Fibroblast of lung (primary cell): ENCODE data around the gene PDE9A. TPM values are rescaled to one million over a fixed set of nuclear protein-coding genes. Genes with fewer than 3 reads are reported as not detected.

ENCODE experiments used
- DNase-seq, 2 donors: peaks; one replicate each; pipeline versions ENCODE4 v3.0.0 to v3.0.0-alpha.2; 2010; ENCODE audit warnings: low read depth in 2 of 2
- H2AFZ ChIP-seq: 2 replicates; pipeline ENCODE4 v1.5.1; 2012; ENCODE audit warnings: low read length, control low read depth, inconsistent platforms
- H3K27ac ChIP-seq: 2 replicates; pipeline ENCODE4 v1.5.1; 2011; ENCODE audit warnings: low read length, control low read depth; ENCODE audit not compliant: insufficient read depth
- H3K27me3 ChIP-seq: 2 replicates; pipeline ENCODE4 v1.5.1; 2011; ENCODE audit warnings: mild to moderate bottlenecking, low read length; ENCODE audit not compliant: control insufficient read depth, insufficient read depth
- H3K36me3 ChIP-seq: 2 replicates; pipeline ENCODE4 v1.5.1; 2011; ENCODE audit warnings: low read length; ENCODE audit not compliant: control insufficient read depth, insufficient read depth
- H3K4me1 ChIP-seq: 2 replicates; pipeline ENCODE4 v1.5.1; 2011; ENCODE audit warnings: low read length; ENCODE audit not compliant: control insufficient read depth, insufficient read depth; ENCODE audit errors: extremely low read depth
- H3K4me2 ChIP-seq: 2 replicates; pipeline ENCODE4 v1.5.1; 2011; ENCODE audit warnings: low read length, control low read depth; ENCODE audit not compliant: insufficient read depth; ENCODE audit errors: extremely low read depth
- H3K4me3 ChIP-seq, 4 experiments: fragments of 200-600 bp in 1 of 4; sonication (generic) in 1 of 4; replicated peaks in 1 of 4; 2 replicates each; pipeline ENCODE4 v1.5.1; 2011 to 2016; ENCODE audit warnings: low read length in 4 of 4, low read depth in 3 of 4, mild to moderate bottlenecking in 3 of 4, control low read depth in 2 of 4, inconsistent platforms in 1 of 4, mixed read lengths in 1 of 4; ENCODE audit not compliant: insufficient read depth in 1 of 4; ENCODE audit errors: control extremely low read depth in 1 of 4
- H3K79me2 ChIP-seq: 2 replicates; pipeline ENCODE4 v1.5.1; 2012; ENCODE audit warnings: mild to moderate bottlenecking, low read length, inconsistent platforms; ENCODE audit not compliant: control insufficient read depth, insufficient read depth
- H3K9ac ChIP-seq: 2 replicates; pipeline ENCODE4 v1.5.1; 2011; ENCODE audit warnings: mild to moderate bottlenecking, low read length, control low read depth; ENCODE audit not compliant: insufficient read depth
- H3K9me3 ChIP-seq: 2 replicates; pipeline ENCODE4 v1.5.1; 2012; ENCODE audit warnings: low read depth, low read length; ENCODE audit not compliant: control insufficient read depth, insufficient read depth
- H4K20me1 ChIP-seq: 2 replicates; pipeline ENCODE4 v1.5.1; 2011; ENCODE audit warnings: low read length; ENCODE audit not compliant: control insufficient read depth, insufficient read depth; ENCODE audit errors: extremely low read depth
- EZH2 ChIP-seq: IDR thresholded peaks from 2 replicates; pipeline ENCODE4 v1.5.1; 2012; ENCODE audit warnings: low read length, control low read depth, mild to moderate bottlenecking; ENCODE audit errors: missing control alignments
- polyA plus RNA-seq, 2 donors: library from polyadenylated mRNA; depleted of rRNA in 1 of 2; stranded (reverse) in 1 of 2; unstranded in 1 of 2; fragments of >200 nt; gene quantifications; 2 replicates each; pipeline ENCODE4 v1.2.1, GENCODE V29; 2011 to 2012; ENCODE audit warnings: missing spikeins in 1 of 2
- total RNA-seq: library from RNA; depleted of rRNA; stranded (reverse); fragments of >200 nt; gene quantifications from 2 replicates; pipeline ENCODE4 v1.2.1, GENCODE V29; 2014
- TF ChIP-seq, protein P1 (sequence below), 2 donors: IDR thresholded peaks in 1 of 2; conservative IDR thresholded peaks in 1 of 2; 1 replicate in 1 of 2; 2 replicates in 1 of 2; pipeline ENCODE4 v1.5.1; 2011 to 2012; ENCODE audit warnings: low read length in 2 of 2, control low read depth in 1 of 2, inconsistent platforms in 1 of 2, low read depth in 1 of 2, mild to moderate bottlenecking in 1 of 2

The PDE9A gene
- total and polyA plus RNA-seq, 2 donors (not counting 1 experiment from before 2014, with no cell fraction given) = 1.8 to 4.4 TPM

GRCh38 chr21:42696501-42697040 lies 43.1 kb downstream of the PDE9A start:
- no peaks in the 10 kb centered on the region for H3K9me3 ChIP-seq
- no peak overlapping the region for H3K9ac ChIP-seq
- H2AFZ ChIP-seq = no peak overlapping the region
- no peak for DNase-seq
- no peak overlapping the region for H3K4me3 ChIP-seq
- H3K4me1 ChIP-seq = no peaks in the 10 kb centered on the region
- TF ChIP-seq, protein P1, sequence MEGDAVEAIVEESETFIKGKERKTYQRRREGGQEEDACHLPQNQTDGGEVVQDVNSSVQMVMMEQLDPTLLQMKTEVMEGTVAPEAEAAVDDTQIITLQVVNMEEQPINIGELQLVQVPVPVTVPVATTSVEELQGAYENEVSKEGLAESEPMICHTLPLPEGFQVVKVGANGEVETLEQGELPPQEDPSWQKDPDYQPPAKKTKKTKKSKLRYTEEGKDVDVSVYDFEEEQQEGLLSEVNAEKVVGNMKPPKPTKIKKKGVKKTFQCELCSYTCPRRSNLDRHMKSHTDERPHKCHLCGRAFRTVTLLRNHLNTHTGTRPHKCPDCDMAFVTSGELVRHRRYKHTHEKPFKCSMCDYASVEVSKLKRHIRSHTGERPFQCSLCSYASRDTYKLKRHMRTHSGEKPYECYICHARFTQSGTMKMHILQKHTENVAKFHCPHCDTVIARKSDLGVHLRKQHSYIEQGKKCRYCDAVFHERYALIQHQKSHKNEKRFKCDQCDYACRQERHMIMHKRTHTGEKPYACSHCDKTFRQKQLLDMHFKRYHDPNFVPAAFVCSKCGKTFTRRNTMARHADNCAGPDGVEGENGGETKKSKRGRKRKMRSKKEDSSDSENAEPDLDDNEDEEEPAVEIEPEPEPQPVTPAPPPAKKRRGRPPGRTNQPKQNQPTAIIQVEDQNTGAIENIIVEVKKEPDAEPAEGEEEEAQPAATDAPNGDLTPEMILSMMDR (conservative IDR thresholded peaks at IDR 0.05 in 1 of 2, IDR thresholded peaks at IDR 0.05 in 1 of 2; ENCODE audit: low read depth in 1 of 2, low read length in 2 of 2) = no peak
- H3K4me2 ChIP-seq = no peak overlapping the region
- H3K36me3 ChIP-seq = no peaks in the 10 kb centered on the region
- no peaks in the 10 kb centered on the region for H4K20me1 ChIP-seq
- H3K27me3 ChIP-seq = no peaks in the 10 kb centered on the region
- no peaks in the 10 kb centered on the region for H3K79me2 ChIP-seq
- no peak overlapping the region for H3K27ac ChIP-seq

DNA sequence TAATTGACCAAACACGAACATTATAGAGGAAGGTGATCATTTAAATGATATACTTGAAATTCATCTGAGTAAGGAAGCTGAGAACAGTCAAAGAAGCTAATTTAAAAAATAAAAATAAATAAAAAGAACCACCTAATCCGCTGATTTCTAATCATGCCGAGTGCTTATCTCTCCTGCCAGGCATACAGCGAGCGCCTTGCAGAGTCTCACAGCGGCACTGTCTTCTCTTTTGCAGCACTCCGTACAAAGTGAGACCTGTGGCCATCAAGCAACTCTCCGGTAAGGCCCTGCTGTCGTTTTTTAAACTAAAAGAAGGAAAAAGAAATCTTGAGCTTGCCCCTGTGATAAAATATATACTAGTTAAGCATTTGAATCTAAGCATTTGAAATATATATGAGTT lies 45.3 kb downstream of the PDE9A start:
- H3K4me3 ChIP-seq = no peak overlapping the region
- no peaks in the 10 kb centered on the region for H4K20me1 ChIP-seq
- TF ChIP-seq EZH2 = no peak
- TF ChIP-seq, protein P1 (conservative IDR thresholded peaks at IDR 0.05 in 1 of 2, IDR thresholded peaks at IDR 0.05 in 1 of 2; ENCODE audit: low read depth in 1 of 2, low read length in 2 of 2) = no peak
- H3K79me2 ChIP-seq = no peaks in the 10 kb centered on the region
- H3K9ac ChIP-seq = no peak overlapping the region
- no peaks in the 10 kb centered on the region for H3K36me3 ChIP-seq
- H2AFZ ChIP-seq = no peak overlapping the region
- H3K27ac ChIP-seq = no peak overlapping the region
- no peak for DNase-seq
- no peaks in the 10 kb centered on the region for H3K27me3 ChIP-seq
- H3K4me2 ChIP-seq = no peak overlapping the region
- no peaks in the 10 kb centered on the region for H3K9me3 ChIP-seq
- H3K4me1 ChIP-seq = no peaks in the 10 kb centered on the region

DNA sequence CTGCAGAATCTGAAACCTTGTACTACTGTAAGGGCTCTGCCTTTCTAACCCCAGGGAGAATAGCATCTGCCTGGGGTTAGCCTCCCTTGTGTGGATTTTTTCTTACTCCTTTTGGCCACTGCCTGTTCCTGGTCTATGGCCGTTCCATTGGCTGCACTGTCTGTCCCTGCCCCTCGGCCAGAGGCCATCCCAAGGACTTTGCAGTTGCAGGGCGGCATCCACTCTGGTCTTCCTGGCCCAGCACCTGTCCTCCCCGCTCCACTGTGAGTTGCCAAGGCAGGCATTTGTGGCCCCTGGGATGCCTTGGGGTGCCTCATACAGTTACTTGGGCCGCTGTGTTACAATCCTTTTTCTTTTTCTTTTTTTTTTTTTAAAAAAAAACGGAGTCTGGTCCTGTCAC lies 45.8 kb downstream of the PDE9A start:
- H3K36me3 ChIP-seq = no peaks in the 10 kb centered on the region
- H3K4me3 ChIP-seq = no peak overlapping the region
- H3K9ac ChIP-seq = no peak overlapping the region
- H3K27me3 ChIP-seq = no peaks in the 10 kb centered on the region
- no peaks in the 10 kb centered on the region for H3K4me1 ChIP-seq
- H3K27ac ChIP-seq = no peak overlapping the region
- H3K9me3 ChIP-seq = no peaks in the 10 kb centered on the region
- H4K20me1 ChIP-seq = no peaks in the 10 kb centered on the region
- no peak overlapping the region for H2AFZ ChIP-seq
- no peaks in the 10 kb centered on the region for H3K79me2 ChIP-seq
- DNase-seq = no peak
- no peak overlapping the region for H3K4me2 ChIP-seq
- TF ChIP-seq EZH2 = no peak
- TF ChIP-seq, protein P1 (conservative IDR thresholded peaks at IDR 0.05 in 1 of 2, IDR thresholded peaks at IDR 0.05 in 1 of 2; ENCODE audit: low read depth in 1 of 2, low read length in 2 of 2) = no peak
